Parathyroid adenoma (tissue), 2 donors: ENCODE results near the gene ZWILCH.

ENCODE experiments used
- H2AFZ ChIP-seq: fragments of 300-600 bp; sonication (generic); one replicate; pipeline ENCODE4 v1.7.0; 2017; ENCODE audit warnings: antibody characterized with exemption, mild to moderate bottlenecking
- H3K27ac ChIP-seq: fragments of 300-600 bp; sonication (generic); one replicate; pipeline ENCODE4 v1.7.0; 2017
- H3K27me3 ChIP-seq: fragments of 300-600 bp; sonication (generic); one replicate; pipeline ENCODE4 v1.7.0; 2017; ENCODE audit warnings: low read length; ENCODE audit not compliant: control insufficient read depth, insufficient read depth
- H3K36me3 ChIP-seq: fragments of 300-600 bp; sonication (generic); one replicate; pipeline ENCODE4 v1.7.0; 2017; ENCODE audit warnings: low read length; ENCODE audit not compliant: control insufficient read depth, insufficient read depth
- H3K4me1 ChIP-seq: fragments of 300-600 bp; sonication (generic); one replicate; pipeline ENCODE4 v1.7.0; 2017; ENCODE audit warnings: control low read depth
- H3K4me2 ChIP-seq: fragments of 300-600 bp; sonication (generic); one replicate; pipeline ENCODE4 v1.7.0; 2017; ENCODE audit warnings: low read length
- H3K4me3 ChIP-seq: fragments of 300-600 bp; sonication (generic); one replicate; pipeline ENCODE4 v1.7.0; 2017; ENCODE audit warnings: low read depth, low read length
- H3K79me2 ChIP-seq: fragments of 300-600 bp; sonication (generic); one replicate; pipeline ENCODE4 v1.7.0; 2017; ENCODE audit warnings: control low read depth
- H3K9ac ChIP-seq: fragments of 300-600 bp; sonication (generic); one replicate; pipeline ENCODE4 v1.7.0; 2017; ENCODE audit warnings: mild to moderate bottlenecking
- H3K9me3 ChIP-seq: fragments of 300-600 bp; sonication (generic); one replicate; pipeline ENCODE4 v1.7.0; 2017; ENCODE audit warnings: low read length; ENCODE audit not compliant: control insufficient read depth
- CTCF ChIP-seq: fragments of 300-600 bp; sonication (generic); IDR thresholded peaks from one replicate; pipeline ENCODE4 v1.7.0; 2017; ENCODE audit warnings: antibody characterized with exemption, mild to moderate bottlenecking
- donor health status: primary hyperparathyroidism.

Gene ZWILCH

DNA sequence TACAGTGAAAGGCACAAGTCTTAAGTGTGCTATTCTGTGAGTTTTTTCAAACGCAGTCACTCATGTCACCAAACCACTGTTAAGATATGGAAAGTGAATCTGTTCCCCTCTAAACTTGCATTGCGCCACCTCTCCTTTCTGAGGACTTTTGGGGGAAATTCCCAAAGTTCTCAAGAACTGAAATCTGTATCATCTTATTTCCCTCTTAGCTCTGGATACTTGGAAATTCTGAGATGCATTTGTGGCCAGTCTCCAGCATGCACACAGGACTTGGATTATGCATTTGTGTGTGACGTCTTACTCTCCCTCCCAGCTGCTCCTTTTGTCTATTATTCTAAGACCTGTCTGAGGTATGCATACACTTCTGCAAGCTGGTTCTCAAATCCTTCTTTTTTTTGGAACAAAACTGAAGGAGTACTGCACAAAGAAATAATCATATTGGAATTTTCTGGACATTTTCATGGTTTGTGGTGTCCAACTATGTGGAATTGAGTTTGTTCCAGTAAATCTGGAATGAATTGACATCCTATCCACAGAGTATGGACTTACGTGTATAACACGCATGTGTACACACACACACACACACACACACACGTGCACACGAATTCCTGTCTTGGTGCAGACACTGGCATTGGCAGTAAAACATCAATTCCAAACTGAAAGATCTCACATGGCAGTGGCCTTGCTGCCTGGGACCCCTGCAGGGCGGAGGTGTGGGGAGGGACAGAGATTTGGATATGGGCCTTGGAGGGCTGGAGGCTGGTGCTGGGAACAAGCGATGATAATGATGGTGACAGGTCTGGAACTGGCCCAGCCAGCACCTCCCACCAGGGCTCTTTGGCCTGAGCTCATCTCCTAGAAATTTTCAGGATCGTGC, 68.8 kb downstream of the ZWILCH start:
- Histone ChIP-seq H3K9ac (no peak overlapping the region), H3K79me2 (no peaks in the 10 kb centered on the region)

DNA sequence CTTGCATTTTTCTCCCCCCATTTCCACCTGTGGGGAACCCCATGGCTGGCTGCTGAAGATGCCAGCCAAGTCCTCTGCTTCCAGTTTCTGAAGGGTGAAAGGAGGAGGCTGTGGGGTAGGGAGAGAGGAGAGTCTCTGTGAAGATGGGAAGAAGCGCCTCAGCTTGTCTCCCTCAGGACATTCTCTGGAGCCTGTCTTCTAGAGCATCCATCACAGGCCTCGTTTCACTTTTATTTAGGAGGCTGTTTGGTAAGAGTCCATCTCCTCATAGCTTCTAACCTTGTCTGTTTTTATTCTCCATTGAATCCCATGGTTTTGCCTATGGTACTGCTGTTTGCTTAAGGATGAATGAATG, 69.4 kb downstream of the ZWILCH start:
- no peak overlapping the region for H3K4me2 ChIP-seq
- H3K4me1 ChIP-seq, result no peaks in the 10 kb centered on the region
- no peak overlapping the region for H3K9ac ChIP-seq
- no peaks in the 10 kb centered on the region for H3K79me2 ChIP-seq
- no peak overlapping the region for H2AFZ ChIP-seq
- H3K9me3 ChIP-seq, result no peaks in the 10 kb centered on the region
- H3K27ac ChIP-seq, result no peak overlapping the region
- H3K36me3 ChIP-seq, result no peaks in the 10 kb centered on the region
- H3K4me3 ChIP-seq, result no peak overlapping the region
- TF ChIP-seq CTCF, result no peak
- no peaks in the 10 kb centered on the region for H3K27me3 ChIP-seq

More for the DNA sequence above, 68.8 kb downstream of the ZWILCH start:
- no peak for TF ChIP-seq CTCF
- no peak overlapping the region for H2AFZ ChIP-seq
- H3K4me2 ChIP-seq, result no peak overlapping the region
- H3K36me3 ChIP-seq, result no peaks in the 10 kb centered on the region
- H3K9me3 ChIP-seq, result no peaks in the 10 kb centered on the region
- no peaks in the 10 kb centered on the region for H3K27me3 ChIP-seq
- no peak overlapping the region for H3K27ac ChIP-seq
- no peak overlapping the region for H3K4me3 ChIP-seq
- H3K4me1 ChIP-seq, result no peaks in the 10 kb centered on the region

GRCh38 chr15:66578286-66578875, 73.3 kb downstream of the ZWILCH start:
- H3K27me3 ChIP-seq, result no peaks in the 10 kb centered on the region
- no peak overlapping the region for H3K9ac ChIP-seq
- no peak overlapping the region for H2AFZ ChIP-seq
- H3K27ac ChIP-seq, result no peak overlapping the region
- no peaks in the 10 kb centered on the region for H3K4me1 ChIP-seq
- no peak overlapping the region for H3K4me2 ChIP-seq
- no peak for TF ChIP-seq CTCF
- H3K36me3 ChIP-seq, result no peaks in the 10 kb centered on the region
- H3K9me3 ChIP-seq, result no peaks in the 10 kb centered on the region
- no peaks in the 10 kb centered on the region for H3K79me2 ChIP-seq
- no peak overlapping the region for H3K4me3 ChIP-seq

DNA sequence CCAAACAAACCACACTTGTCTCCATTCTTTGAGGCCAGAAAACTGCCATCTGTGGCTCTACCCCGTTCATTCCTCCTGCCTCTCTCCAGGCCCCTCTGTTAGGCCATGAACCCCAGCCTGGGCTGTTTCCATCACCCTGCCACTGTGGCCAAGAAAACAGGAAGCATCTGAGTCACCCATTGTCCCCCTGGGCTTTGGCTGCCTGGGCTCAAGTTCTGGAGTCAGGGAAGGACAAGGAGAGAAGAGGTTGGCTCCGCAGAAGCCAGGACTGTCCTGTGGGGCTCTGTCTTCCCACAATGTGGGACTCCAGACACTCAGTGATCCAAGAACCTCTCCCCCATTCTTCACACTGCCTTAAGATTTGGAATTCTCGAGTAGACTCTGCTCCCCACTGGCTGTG, 75.5 kb downstream of the ZWILCH start:
- TF ChIP-seq CTCF, result no peak
- H3K36me3 ChIP-seq, result no peaks in the 10 kb centered on the region
- H3K9ac ChIP-seq, result no peak overlapping the region
- H2AFZ ChIP-seq, result no peak overlapping the region
- no peaks in the 10 kb centered on the region for H3K4me1 ChIP-seq
- no peaks in the 10 kb centered on the region for H3K27me3 ChIP-seq
- H3K4me2 ChIP-seq, result no peak overlapping the region
- H3K9me3 ChIP-seq, result no peaks in the 10 kb centered on the region
- H3K27ac ChIP-seq, result no peak overlapping the region
- no peak overlapping the region for H3K4me3 ChIP-seq
- H3K79me2 ChIP-seq, result no peaks in the 10 kb centered on the region
